Mesenchymal stem cell (in vitro differentiated cells and primary cell): ENCODE measurements around the gene SPTBN1.

Source experiments
- DNase-seq: peaks from one replicate; pipeline ENCODE4 v3.0.0-alpha.2; 2013
- H2AFZ ChIP-seq: one replicate; pipeline ENCODE4 v1.6.1; 2013; ENCODE audit warnings: low read depth, mild to moderate bottlenecking, control low read depth, inconsistent platforms, low read length, moderate library complexity
- H2AK5ac ChIP-seq: 2 replicates; pipeline ENCODE4 v1.6.1; 2013; ENCODE audit warnings: low read length, moderate library complexity, mild to moderate bottlenecking, inconsistent platforms; ENCODE audit not compliant: severe bottlenecking
- H2BK120ac ChIP-seq: one replicate; pipeline ENCODE4 v1.6.1; 2013; ENCODE audit warnings: low read depth, mild to moderate bottlenecking, inconsistent platforms, low read length, moderate library complexity
- H2BK12ac ChIP-seq, 2 experiments: one replicate each; pipeline ENCODE4 v1.6.1; 2013; ENCODE audit warnings: inconsistent platforms in 2 of 2, low read length in 2 of 2, mild to moderate bottlenecking in 2 of 2, moderate library complexity in 2 of 2, control low read depth in 1 of 2
- H2BK15ac ChIP-seq: one replicate; pipeline ENCODE4 v1.6.1; 2013; ENCODE audit warnings: mild to moderate bottlenecking, low read depth, inconsistent platforms; ENCODE audit not compliant: poor library complexity, severe bottlenecking
- H2BK5ac ChIP-seq: 2 replicates; pipeline ENCODE4 v1.6.1; 2013; ENCODE audit warnings: low read depth, mild to moderate bottlenecking, low read length, control low read depth, inconsistent platforms; ENCODE audit not compliant: poor library complexity, severe bottlenecking
- H3K14ac ChIP-seq, 2 experiments: one replicate each; pipeline ENCODE4 v1.6.1; 2013; ENCODE audit warnings: inconsistent platforms in 2 of 2, low read length in 2 of 2, control low read depth in 1 of 2, mild to moderate bottlenecking in 1 of 2, moderate library complexity in 1 of 2
- H3K18ac ChIP-seq, 2 experiments: one replicate each; pipeline ENCODE4 v1.6.1; 2013; ENCODE audit warnings: inconsistent platforms in 2 of 2, low read length in 2 of 2, control low read depth in 1 of 2, low read depth in 1 of 2, mild to moderate bottlenecking in 1 of 2
- H3K23ac ChIP-seq, 2 experiments: one replicate each; pipeline ENCODE4 v1.6.1; 2013; ENCODE audit warnings: inconsistent platforms in 2 of 2, low read length in 2 of 2, mild to moderate bottlenecking in 2 of 2, moderate library complexity in 2 of 2, control low read depth in 1 of 2
- H3K27ac ChIP-seq: 2 replicates; pipeline ENCODE4 v1.5.1; 2013; ENCODE audit warnings: mild to moderate bottlenecking, moderate library complexity, low read length, control low read depth, inconsistent platforms; ENCODE audit not compliant: poor library complexity, severe bottlenecking
- H3K27me3 ChIP-seq, 2 experiments: 2 replicates each; pipeline versions ENCODE4 v1.6.1 to v1.7.0; 2013; ENCODE audit warnings: low read length in 2 of 2, mild to moderate bottlenecking in 2 of 2, moderate library complexity in 2 of 2, control low read depth in 1 of 2, inconsistent platforms in 1 of 2; ENCODE audit not compliant: control insufficient read depth in 1 of 2, insufficient read depth in 1 of 2
- H3K36me3 ChIP-seq, 2 experiments: 2 replicates each; pipeline versions ENCODE4 v1.6.1 to v1.7.0; 2013; ENCODE audit warnings: low read length in 2 of 2, control low read depth in 1 of 2, inconsistent platforms in 1 of 2, low read depth in 1 of 2, mild to moderate bottlenecking in 1 of 2; ENCODE audit not compliant: insufficient read depth in 2 of 2, control insufficient read depth in 1 of 2
- H3K4ac ChIP-seq, 2 experiments: one replicate each; pipeline ENCODE4 v1.6.1; 2013; ENCODE audit warnings: inconsistent platforms in 2 of 2, low read length in 2 of 2, mild to moderate bottlenecking in 2 of 2, moderate library complexity in 2 of 2, control low read depth in 1 of 2, low read depth in 1 of 2
- H3K4me1 ChIP-seq: 2 replicates; pipeline ENCODE4 v1.6.1; 2013; ENCODE audit warnings: low read depth, low read length, control low read depth; ENCODE audit not compliant: control insufficient read depth, insufficient read depth
- H3K4me2 ChIP-seq: 2 replicates; pipeline ENCODE4 v1.6.1; 2013; ENCODE audit warnings: low read length, mild to moderate bottlenecking, inconsistent platforms; ENCODE audit not compliant: poor library complexity, severe bottlenecking
- H3K4me3 ChIP-seq, 2 experiments: 2 replicates each; pipeline versions ENCODE4 v1.5.1 to v1.7.0; 2013; ENCODE audit warnings: low read length in 2 of 2, mild to moderate bottlenecking in 2 of 2, control low read depth in 1 of 2, low read depth in 1 of 2; ENCODE audit not compliant: insufficient read depth in 1 of 2
- H3K79me1 ChIP-seq: replicated peaks from 2 replicates; pipeline ENCODE4 v1.6.1; 2013; ENCODE audit warnings: mild to moderate bottlenecking, control low read depth, low read length, inconsistent platforms; ENCODE audit not compliant: poor library complexity, severe bottlenecking
- H3K9ac ChIP-seq: 2 replicates; pipeline ENCODE4 v1.7.0; 2013; ENCODE audit warnings: mild to moderate bottlenecking, low read length, moderate library complexity
- H3K9me3 ChIP-seq: 2 replicates; pipeline ENCODE4 v1.7.0; 2013; ENCODE audit warnings: mild to moderate bottlenecking, low read length; ENCODE audit not compliant: control insufficient read depth
- H4K8ac ChIP-seq: one replicate; pipeline ENCODE4 v1.6.1; 2013; ENCODE audit warnings: inconsistent platforms, mild to moderate bottlenecking, low read length, moderate library complexity
- H4K91ac ChIP-seq: one replicate; pipeline ENCODE4 v1.6.1; 2013; ENCODE audit warnings: mild to moderate bottlenecking, low read length, inconsistent platforms
- WGBS: methylation state at CpG from one replicate; pipeline ENCODE4 v1.1.7; 2013; ENCODE audit warnings: mixed read lengths; 5-methylcytosine and 5-hydroxymethylcytosine counted together

SPTBN1 gene

GRCh38 chr2:54565551-54565950, 109.4 kb downstream of the SPTBN1 start:
- H3K14ac ChIP-seq, result no peak overlapping the region
- no peak overlapping the region for H3K9ac ChIP-seq
- H3K23ac ChIP-seq, result no peak overlapping the region
- no peak overlapping the region for H2AK5ac ChIP-seq
- H4K8ac ChIP-seq, result no peak overlapping the region
- H3K27me3 ChIP-seq, result no peaks in the 10 kb centered on the region
- no peaks in the 10 kb centered on the region for H3K79me1 ChIP-seq
- no peak overlapping the region for H2BK15ac ChIP-seq
- H4K91ac ChIP-seq, result no peak overlapping the region
- H3K27ac ChIP-seq, result no peak overlapping the region
- H3K4me3 ChIP-seq, result no peak overlapping the region
- no peak overlapping the region for H3K4ac ChIP-seq
- H3K9me3 ChIP-seq, result no peaks in the 10 kb centered on the region
- H2AFZ ChIP-seq, result no peak overlapping the region
- no peak for DNase-seq
- peaks cover 0 to 8% of the 10 kb centered on the region in 2 experiments for H3K36me3 ChIP-seq
- H3K18ac ChIP-seq, result no peak overlapping the region
- no peak overlapping the region for H2BK12ac ChIP-seq
- peaks cover 17% of the 10 kb centered on the region for H3K4me1 ChIP-seq
- no peak overlapping the region for H3K4me2 ChIP-seq
- no peak overlapping the region for H2BK5ac ChIP-seq
- H2BK120ac ChIP-seq, result no peak overlapping the region

- Histone ChIP-seq H3K4me3 (no peak overlapping the region), H3K9ac (no peak overlapping the region), H2BK120ac (no peak overlapping the region), H3K36me3 (peaks cover 0 to 8% of the 10 kb centered on the region in 2 experiments), H3K27me3 (no peaks in the 10 kb centered on the region), H3K4ac (no peak overlapping the region), H2BK5ac (no peak overlapping the region), H2AK5ac (peak overlapping the region; percentile 48), H3K23ac (no peak overlapping the region), H3K18ac (no peak overlapping the region), H2AFZ (no peak overlapping the region), H3K9me3 (no peaks in the 10 kb centered on the region), H3K4me1 (peaks cover 17% of the 10 kb centered on the region), H3K27ac (no peak overlapping the region), H4K91ac (no peak overlapping the region), H2BK15ac (no peak overlapping the region), H2BK12ac (no peak overlapping the region), H4K8ac (no peak overlapping the region), H3K14ac (no peak overlapping the region), H3K79me1 (no peaks in the 10 kb centered on the region), H3K4me2 (no peak overlapping the region)
- no peak for DNase-seq
- 94% methylated on average over 1 of the region's 1 CpG for WGBS
These were observed 110.8 kb downstream of the SPTBN1 start for GRCh38 chr2:54566896-54567295.

- Histone ChIP-seq H3K23ac (no peak overlapping the region), H3K79me1 (no peaks in the 10 kb centered on the region), H3K9me3 (no peaks in the 10 kb centered on the region), H3K4ac (no peak overlapping the region), H2AFZ (no peak overlapping the region), H2BK15ac (no peak overlapping the region), H3K27me3 (no peaks in the 10 kb centered on the region), H3K4me2 (no peak overlapping the region), H2BK120ac (no peak overlapping the region), H3K18ac (no peak overlapping the region), H4K91ac (no peak overlapping the region), H3K36me3 (peaks cover 0 to 8% of the 10 kb centered on the region in 2 experiments), H2BK5ac (no peak overlapping the region), H3K14ac (no peak overlapping the region), H4K8ac (no peak overlapping the region), H3K9ac (no peak overlapping the region), H3K4me1 (peaks cover 20% of the 10 kb centered on the region), H3K27ac (peak overlapping the region; percentile 41), H3K4me3 (no peak overlapping the region), H2BK12ac (no peak overlapping the region), H2AK5ac (peak overlapping the region; percentile 2)
- no peak for DNase-seq
- 67% methylated on average over 5 of the region's 5 CpGs for whole genome bisulfite sequencing
These were observed 112.8 kb downstream of the SPTBN1 start for GRCh38 chr2:54568876-54569321.

GRCh38 chr2:54569745-54570301, 113.7 kb downstream of the SPTBN1 start:
- 82% methylated on average over 3 of the region's 3 CpGs for WGBS
- Histone ChIP-seq H2AFZ (no peak overlapping the region), H3K79me1 (no peaks in the 10 kb centered on the region), H2BK15ac (no peak overlapping the region), H3K4me3 (no peak overlapping the region), H3K4me1 (peaks cover 24% of the 10 kb centered on the region), H3K36me3 (peaks cover 2 to 4% of the 10 kb centered on the region in 2 experiments), H4K8ac (peak overlapping the region; percentile 7), H2BK120ac (no peak overlapping the region), H3K14ac (no peak overlapping the region), H2AK5ac (peak overlapping the region; percentile 96), H3K18ac (peak overlapping the region; percentile 77 to 82), H2BK5ac (peak overlapping the region; percentile 15), H3K9me3 (no peaks in the 10 kb centered on the region), H3K4me2 (peak overlapping the region; percentile 14), H2BK12ac (peak overlapping the region; percentile 15 to 38), H3K27me3 (no peaks in the 10 kb centered on the region), H3K4ac (peak overlapping the region; percentile 15 to 32), H3K9ac (no peak overlapping the region), H3K27ac (peak overlapping the region; percentile 98), H3K23ac (no peak overlapping the region), H4K91ac (no peak overlapping the region)
- DNase-seq, result no peak
